Sigmoid colon (tissue), 7 donors: ENCODE results near the gene GALP. TPM values are rescaled to one million over a fixed set of nuclear protein-coding genes. Genes with fewer than 3 reads are reported as not detected.

Source experiments
- DNase-seq: peaks from one replicate; pipeline ENCODE4 v3.0.0-alpha.2; 2019
- H3K27ac ChIP-seq, 4 donors: fragments of 200-600 bp; sonication (generic); one replicate each; pipeline ENCODE4 v1.5.1; 2016 to 2019; ENCODE audit warnings: mild to moderate bottlenecking in 1 of 4
- H3K27me3 ChIP-seq, 3 donors: fragments of 200-600 bp; sonication (generic); one replicate each; pipeline ENCODE4 v1.5.1; 2019; ENCODE audit warnings: mild to moderate bottlenecking in 1 of 3
- H3K36me3 ChIP-seq, 4 donors: fragments of 200-600 bp; sonication (generic); one replicate each; pipeline ENCODE4 v1.5.1; 2016 to 2019
- H3K4me1 ChIP-seq, 4 donors: fragments of 200-600 bp; sonication (generic); one replicate each; pipeline ENCODE4 v1.5.1; 2017 to 2019
- H3K4me3 ChIP-seq, 4 donors: fragments of 200-600 bp; sonication (generic); one replicate each; pipeline ENCODE4 v1.5.1; 2017 to 2019; ENCODE audit warnings: mild to moderate bottlenecking in 2 of 4, moderate library complexity in 1 of 4
- H3K9me3 ChIP-seq, 4 donors: fragments of 200-600 bp in 3 of 4; sonication (generic) in 3 of 4; one replicate each; pipeline versions ENCODE4 v1.5.1 to v1.6.1; 2013 to 2019
- EP300 ChIP-seq, 4 donors: sonication (generic); formaldehyde crosslinking; IDR thresholded peaks; one replicate each; pipeline ENCODE4 v1.6.1; 2017; ENCODE audit warnings: antibody characterized with exemption in 4 of 4
- POLR2A ChIP-seq, 2 donors: fragments of 450-650 bp; IDR thresholded peaks; one replicate each; pipeline ENCODE4 v1.6.1; 2016; ENCODE audit warnings: antibody characterized with exemption in 2 of 2, mild to moderate bottlenecking in 2 of 2, moderate library complexity in 2 of 2
- POLR2AphosphoS5 ChIP-seq, 4 donors: sonication (generic); formaldehyde crosslinking; IDR thresholded peaks; one replicate each; pipeline ENCODE4 v1.6.1; 2017; ENCODE audit warnings: antibody characterized with exemption in 4 of 4
- WGBS, 2 donors: extraction: QIAGEN DNeasy Blood & Tissue Kit; methylation state at CpG; one replicate each; pipeline ENCODE4 v1.1.7; 2013; 5-methylcytosine and 5-hydroxymethylcytosine counted together
- intact Hi-C: fragments of 100-400 bp; cut with DNase I; formaldehyde crosslinking; loops from one replicate; pipeline ENCODE4 v1.15.1; 2023
- polyA plus RNA-seq, 3 donors: library from polyadenylated mRNA; stranded (reverse); fragments of 200-250 nt; gene quantifications; one replicate each; pipeline ENCODE4 v1.2.3, GENCODE V29; 2013
- total RNA-seq, 4 donors: library from RNA; depleted of rRNA; stranded (reverse); fragments of >200 nt; gene quantifications; one replicate each; pipeline ENCODE4 v1.1.0, GENCODE V29; 2016
- TF ChIP-seq, protein P1 (sequence below), 4 experiments: fragments of 450-650 bp in 3 of 4; fragments of 200-600 bp in 1 of 4; IDR thresholded peaks; one replicate each; pipeline ENCODE4 v1.5.1; 2016 to 2019; ENCODE audit warnings: antibody characterized with exemption in 4 of 4, mild to moderate bottlenecking in 3 of 4, moderate library complexity in 2 of 4
- donor health status: healthy with polysubstance abuse.
- donor health status: Bipolar disorder and iron deficiency.
- donor health status: healthy.

The GALP gene
- total and polyA plus RNA-seq, 7 donors, result not detected

DNA sequence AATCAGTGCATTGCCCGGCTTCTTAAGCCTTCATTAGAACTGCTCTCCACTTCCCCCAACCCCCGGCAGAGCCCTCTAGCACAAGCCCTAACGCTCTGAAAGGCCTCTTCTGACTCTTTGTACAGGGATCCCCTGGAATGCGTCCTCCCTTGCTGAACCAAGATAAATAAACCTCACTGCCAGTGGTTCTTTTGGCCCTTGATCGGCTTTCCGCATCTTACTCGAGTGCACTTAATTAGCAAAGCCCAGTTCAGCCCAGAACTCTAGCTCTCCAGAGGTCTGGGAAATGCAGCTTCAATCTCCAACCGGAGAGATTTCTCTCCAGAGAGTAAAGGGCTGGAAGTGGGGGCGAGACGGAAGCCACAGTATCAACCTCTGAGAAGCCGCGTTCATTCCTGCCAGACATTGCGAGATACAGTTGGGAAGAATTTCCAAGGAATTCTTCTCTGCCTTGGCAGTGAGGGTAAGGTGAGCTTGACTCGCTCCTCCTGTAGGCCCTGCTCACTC lies 43.4 kb upstream of the GALP start:
- no peak for DNase-seq
- no peak overlapping the region for H3K4me3 ChIP-seq
- intact Hi-C loops, result no loop called here
- no peaks in the 10 kb centered on the region for H3K36me3 ChIP-seq
- peak overlapping the region; percentile 73 to 82 (median 75) for H3K27ac ChIP-seq
- H3K9me3 ChIP-seq, result no peaks in the 10 kb centered on the region
- H3K4me1 ChIP-seq, result peaks cover 0 to 12% (median 10%) of the 10 kb centered on the region in 4 donors
- TF ChIP-seq POLR2A (IDR thresholded peaks at IDR 0.05) (no peak), POLR2AphosphoS5 (IDR thresholded peaks at IDR 0.05) (no peak), EP300 (IDR thresholded peaks at IDR 0.05) (no peak)
- TF ChIP-seq, protein P1, sequence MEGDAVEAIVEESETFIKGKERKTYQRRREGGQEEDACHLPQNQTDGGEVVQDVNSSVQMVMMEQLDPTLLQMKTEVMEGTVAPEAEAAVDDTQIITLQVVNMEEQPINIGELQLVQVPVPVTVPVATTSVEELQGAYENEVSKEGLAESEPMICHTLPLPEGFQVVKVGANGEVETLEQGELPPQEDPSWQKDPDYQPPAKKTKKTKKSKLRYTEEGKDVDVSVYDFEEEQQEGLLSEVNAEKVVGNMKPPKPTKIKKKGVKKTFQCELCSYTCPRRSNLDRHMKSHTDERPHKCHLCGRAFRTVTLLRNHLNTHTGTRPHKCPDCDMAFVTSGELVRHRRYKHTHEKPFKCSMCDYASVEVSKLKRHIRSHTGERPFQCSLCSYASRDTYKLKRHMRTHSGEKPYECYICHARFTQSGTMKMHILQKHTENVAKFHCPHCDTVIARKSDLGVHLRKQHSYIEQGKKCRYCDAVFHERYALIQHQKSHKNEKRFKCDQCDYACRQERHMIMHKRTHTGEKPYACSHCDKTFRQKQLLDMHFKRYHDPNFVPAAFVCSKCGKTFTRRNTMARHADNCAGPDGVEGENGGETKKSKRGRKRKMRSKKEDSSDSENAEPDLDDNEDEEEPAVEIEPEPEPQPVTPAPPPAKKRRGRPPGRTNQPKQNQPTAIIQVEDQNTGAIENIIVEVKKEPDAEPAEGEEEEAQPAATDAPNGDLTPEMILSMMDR (IDR thresholded peaks at IDR 0.05), result no peak
- no peaks in the 10 kb centered on the region for H3K27me3 ChIP-seq
- WGBS, 2 donors, result 73 to 80% methylated on average over 14 of the region's 14 CpGs

DNA sequence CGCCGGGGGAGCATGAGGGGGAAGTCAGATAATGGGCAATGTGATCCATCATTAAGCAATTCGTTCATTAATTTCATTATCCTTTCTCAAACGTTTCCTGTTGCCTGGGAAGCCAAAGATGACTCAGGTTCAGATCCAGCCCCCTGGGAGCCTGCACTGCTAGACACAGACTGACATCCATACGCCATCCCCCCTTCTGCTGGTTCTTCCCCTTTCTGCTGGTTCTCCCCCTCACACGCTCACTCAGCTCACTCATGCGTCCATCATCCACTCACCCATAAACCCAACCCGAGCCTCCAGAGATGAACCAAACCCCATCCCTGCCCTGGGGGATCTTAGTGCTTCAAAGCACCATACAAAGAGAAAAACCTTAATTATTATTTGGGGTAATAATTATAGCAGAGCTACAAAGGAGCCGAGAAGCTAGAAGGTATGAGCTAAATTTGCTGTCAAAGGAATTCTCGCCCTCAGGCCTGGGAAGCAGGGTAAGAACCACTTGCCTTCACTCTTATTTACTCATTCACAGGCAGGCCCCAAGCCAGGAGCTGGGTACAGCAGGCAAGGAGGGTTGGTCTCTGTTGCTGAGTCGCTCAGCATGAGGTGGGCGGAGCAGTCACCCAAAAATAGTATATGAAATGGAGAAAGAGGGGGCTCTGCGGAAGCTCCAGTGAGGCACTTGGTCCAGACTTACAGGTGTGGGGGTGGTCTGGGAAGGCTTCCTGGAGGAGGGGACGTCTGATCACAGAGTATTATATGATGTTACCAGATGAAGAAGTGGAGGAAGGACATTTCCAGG lies 41.8 kb upstream of the GALP start:
- TF ChIP-seq POLR2A (IDR thresholded peaks at IDR 0.05) (no peak), POLR2AphosphoS5 (IDR thresholded peaks at IDR 0.05) (no peak)
- Histone ChIP-seq H3K4me1 (peaks cover 0 to 12% (median 10%) of the 10 kb centered on the region in 4 donors), H3K27ac (no peak overlapping the region), H3K27me3 (no peaks in the 10 kb centered on the region), H3K36me3 (no peaks in the 10 kb centered on the region), H3K4me3 (no peak overlapping the region), H3K9me3 (no peaks in the 10 kb centered on the region)
- intact Hi-C loops, result no loop called here
- no peak for DNase-seq
- WGBS, 2 donors, result 72 to 77% methylated on average over 14 of the region's 14 CpGs

DNA sequence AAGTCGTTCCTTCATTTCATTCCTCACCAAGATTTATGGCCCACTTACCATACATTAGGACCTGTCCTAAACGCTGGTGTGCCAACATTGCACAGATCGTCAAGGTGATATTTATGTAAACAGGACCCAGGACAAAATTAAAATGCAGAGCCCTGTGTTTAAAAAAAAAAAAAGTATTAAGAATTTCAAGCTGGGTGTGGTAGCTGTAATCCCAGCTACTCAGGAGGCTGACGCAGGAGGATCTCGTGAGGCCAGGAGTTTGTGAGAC lies 41.2 kb upstream of the GALP start:
- Histone ChIP-seq H3K27me3 (no peaks in the 10 kb centered on the region), H3K27ac (no peak overlapping the region), H3K36me3 (no peaks in the 10 kb centered on the region), H3K4me1 (peaks cover 0 to 13% (median 10%) of the 10 kb centered on the region in 4 donors), H3K4me3 (no peak overlapping the region), H3K9me3 (no peaks in the 10 kb centered on the region)
- intact Hi-C loops, result no loop called here
- WGBS, 2 donors, result 16 to 56% methylated on average over 5 of the region's 5 CpGs
- TF ChIP-seq POLR2AphosphoS5 (IDR thresholded peaks at IDR 0.05), result no peak
- TF ChIP-seq EP300 (IDR thresholded peaks at IDR 0.05), result no peak
- no peak for TF ChIP-seq POLR2A (IDR thresholded peaks at IDR 0.05)
- TF ChIP-seq, protein P1 (IDR thresholded peaks at IDR 0.05), result no peak
- no peak for DNase-seq

DNA sequence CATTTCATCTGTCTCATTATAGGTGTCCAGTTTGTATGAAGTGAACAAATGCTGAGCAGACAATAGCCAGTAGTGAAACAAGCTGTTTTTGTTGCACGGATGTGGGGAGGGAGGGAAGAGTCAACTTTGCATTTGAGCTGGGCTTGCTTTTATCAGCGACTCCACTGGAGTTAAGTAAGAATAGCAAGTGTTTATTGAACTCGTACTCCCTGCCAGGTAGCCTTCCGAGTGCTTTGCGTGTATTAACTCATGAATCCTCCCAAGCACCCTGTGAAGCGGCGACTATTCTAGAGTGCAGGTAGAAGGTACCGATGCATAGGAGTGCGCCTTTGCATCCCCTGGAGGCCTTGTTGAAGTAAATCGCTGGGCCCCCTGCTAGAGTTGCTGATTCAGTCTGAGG lies 39.4 kb upstream of the GALP start:
- no peak for DNase-seq
- WGBS, 2 donors, result 84 to 92% methylated on average over 10 of the region's 10 CpGs
- Histone ChIP-seq H3K27me3 (no peaks in the 10 kb centered on the region), H3K9me3 (no peaks in the 10 kb centered on the region), H3K27ac (no peak overlapping the region), H3K36me3 (no peaks in the 10 kb centered on the region), H3K4me1 (peaks cover 0 to 20% (median 18%) of the 10 kb centered on the region in 4 donors), H3K4me3 (no peak overlapping the region)
- TF ChIP-seq, protein P1 (IDR thresholded peaks at IDR 0.05), result no peak
- TF ChIP-seq POLR2A (IDR thresholded peaks at IDR 0.05), result no peak
- TF ChIP-seq EP300 (IDR thresholded peaks at IDR 0.05), result no peak
- TF ChIP-seq POLR2AphosphoS5 (IDR thresholded peaks at IDR 0.05), result no peak
- intact Hi-C loops, result no loop called here

DNA sequence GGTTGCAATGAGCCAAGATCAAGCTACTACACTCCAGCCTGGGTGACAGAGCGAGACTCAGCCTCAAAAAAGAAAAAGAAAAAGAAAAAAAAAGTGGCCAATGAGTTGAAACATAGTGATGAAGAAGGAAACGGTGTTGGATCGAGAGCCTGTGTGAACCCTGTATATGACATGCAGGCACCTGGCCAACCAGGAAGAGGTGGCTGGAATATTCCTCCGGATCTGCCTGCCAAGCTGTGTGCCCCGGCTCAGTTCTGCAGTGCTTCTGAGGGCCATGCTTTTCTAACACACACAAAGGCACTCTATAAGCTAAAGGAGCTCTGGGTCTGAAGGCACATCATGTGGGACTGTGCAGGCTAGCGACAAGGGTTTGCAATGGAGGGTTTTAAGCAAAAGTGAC lies 38.4 kb upstream of the GALP start:
- no peak for DNase-seq
- H3K27ac ChIP-seq, result peak overlapping the region in 1 of 4 donors; percentile 4
- H3K27me3 ChIP-seq, result no peaks in the 10 kb centered on the region
- H3K4me3 ChIP-seq, result no peak overlapping the region
- no peaks in the 10 kb centered on the region for H3K9me3 ChIP-seq
- peaks cover 0 to 21% (median 17%) of the 10 kb centered on the region in 4 donors for H3K4me1 ChIP-seq
- no peak for TF ChIP-seq POLR2AphosphoS5 (IDR thresholded peaks at IDR 0.05)
- TF ChIP-seq POLR2A (IDR thresholded peaks at IDR 0.05), result no peak
- TF ChIP-seq, protein P1 (IDR thresholded peaks at IDR 0.05), result no peak
- intact Hi-C loops, result no loop called here
- H3K36me3 ChIP-seq, result no peaks in the 10 kb centered on the region
- 18 to 61% methylated on average over 6 of the region's 6 CpGs for WGBS, 2 donors
